GM12891 (cell line): ENCODE results near the gene GOSR2.

Source experiments
- PAX5 ChIP-seq: IDR thresholded peaks from 2 replicates; pipeline ENCODE4 v1.6.1; 2011; ENCODE audit warnings: low read length, moderate library complexity, mild to moderate bottlenecking; ENCODE audit not compliant: insufficient read depth, severe bottlenecking
- POLR2A ChIP-seq: IDR thresholded peaks from 2 replicates; pipeline ENCODE4 v1.6.1; 2011; ENCODE audit warnings: low read depth, low read length, control low read depth
- POLR2AphosphoS5 ChIP-seq: IDR thresholded peaks from 2 replicates; pipeline ENCODE4 v1.6.1; 2011; ENCODE audit warnings: low read depth, low read length, control low read depth
- POU2F2 ChIP-seq: IDR thresholded peaks from 2 replicates; pipeline ENCODE4 v1.6.1; 2011; ENCODE audit warnings: low read depth, mild to moderate bottlenecking, control low read depth, low read length, moderate library complexity
- TAF1 ChIP-seq: IDR thresholded peaks from 2 replicates; pipeline ENCODE4 v1.6.1; 2011; ENCODE audit warnings: low read depth, low read length, control low read depth

- TF ChIP-seq POLR2AphosphoS5 (no peak), POLR2A (no peak), PAX5 (no peak), TAF1 (no peak), POU2F2 (no peak)
These were observed 38.4 kb upstream of the GOSR2 start for GRCh38 chr17:46884552-46884951.
